Astrocyte (in vitro differentiated cells and primary cell): ENCODE data around the gene CFAP45. TPM values are rescaled to one million over a fixed set of nuclear protein-coding genes. Genes with fewer than 3 reads are reported as not detected.

Experiments used
- DNase-seq: peaks from one replicate; pipeline ENCODE4 v3.0.0-alpha.2; 2010; ENCODE audit warnings: low read depth
- FAIRE-seq: peaks from 2 replicates; lab custom pipeline; 2011; peaks lifted over from hg19 to GRCh38; lab: Jason Lieb, UNC
- H2AFZ ChIP-seq: 2 replicates; pipeline ENCODE4 v1.6.0; 2012; ENCODE audit warnings: low read depth, low read length, inconsistent platforms
- H3K27ac ChIP-seq: 2 replicates; pipeline ENCODE4 v1.5.1; 2011; ENCODE audit warnings: low read depth, low read length, inconsistent platforms
- H3K27me3 ChIP-seq: 2 replicates; pipeline ENCODE4 v1.6.0; 2011; ENCODE audit warnings: low read length, inconsistent platforms; ENCODE audit not compliant: insufficient read depth
- H3K36me3 ChIP-seq: 2 replicates; pipeline ENCODE4 v1.5.1; 2011; ENCODE audit warnings: low read length, inconsistent platforms; ENCODE audit not compliant: insufficient read depth
- H3K4me1 ChIP-seq: 2 replicates; pipeline ENCODE4 v1.5.1; 2011; ENCODE audit warnings: low read length, inconsistent platforms; ENCODE audit not compliant: insufficient read depth
- H3K4me2 ChIP-seq: 2 replicates; pipeline ENCODE4 v1.6.0; 2012; ENCODE audit warnings: low read length, inconsistent platforms
- H3K4me3 ChIP-seq: 2 replicates; pipeline ENCODE4 v1.5.1; 2011; ENCODE audit warnings: low read depth, mild to moderate bottlenecking, low read length, inconsistent platforms; ENCODE audit not compliant: insufficient read depth
- H3K79me2 ChIP-seq: 2 replicates; pipeline ENCODE4 v1.6.0; 2012; ENCODE audit warnings: mild to moderate bottlenecking, low read length, inconsistent platforms; ENCODE audit not compliant: insufficient read depth
- H3K9ac ChIP-seq: 2 replicates; pipeline ENCODE4 v1.6.0; 2012; ENCODE audit warnings: mild to moderate bottlenecking, low read length, inconsistent platforms
- H3K9me3 ChIP-seq: 2 replicates; pipeline ENCODE4 v1.5.1; 2012; ENCODE audit warnings: low read depth, mild to moderate bottlenecking, low read length, inconsistent platforms; ENCODE audit not compliant: insufficient read depth
- H4K20me1 ChIP-seq: 2 replicates; pipeline ENCODE4 v1.6.0; 2012; ENCODE audit warnings: low read length, inconsistent platforms; ENCODE audit not compliant: insufficient read depth
- H3K27ac Mint-ChIP-seq: one replicate; pipeline ENCODE4 v1.8.0; 2021; ENCODE audit warnings: mild to moderate bottlenecking, mixed read lengths; ENCODE audit not compliant: unreplicated experiment
- H3K27me3 Mint-ChIP-seq: one replicate; pipeline ENCODE4 v1.8.0; 2021; ENCODE audit warnings: low read depth, mixed read lengths; ENCODE audit not compliant: unreplicated experiment
- H3K36me3 Mint-ChIP-seq: one replicate; pipeline ENCODE4 v1.8.0; 2021; ENCODE audit warnings: low read depth, mixed read lengths; ENCODE audit not compliant: unreplicated experiment
- H3K4me1 Mint-ChIP-seq: one replicate; pipeline ENCODE4 v1.8.0; 2021; ENCODE audit warnings: low read depth, mixed read lengths; ENCODE audit not compliant: unreplicated experiment
- H3K4me3 Mint-ChIP-seq: one replicate; pipeline ENCODE4 v1.8.0; 2021; ENCODE audit warnings: mild to moderate bottlenecking, moderate library complexity, mixed read lengths; ENCODE audit not compliant: unreplicated experiment
- H3K9me3 Mint-ChIP-seq: one replicate; pipeline ENCODE4 v1.8.0; 2021; ENCODE audit warnings: mild to moderate bottlenecking, mixed read lengths; ENCODE audit not compliant: unreplicated experiment
- CTCF ChIP-seq: IDR thresholded peaks from 2 replicates; pipeline ENCODE4 v1.5.1; 2011; ENCODE audit warnings: low read depth, mild to moderate bottlenecking, inconsistent platforms, low read length, moderate library complexity; ENCODE audit not compliant: insufficient read depth
- EZH2 ChIP-seq: IDR thresholded peaks from 2 replicates; pipeline ENCODE4 v1.6.1; 2012; ENCODE audit warnings: mild to moderate bottlenecking, low read length, inconsistent platforms; ENCODE audit not compliant: insufficient read depth
- total RNA-seq: library from RNA; stranded (reverse); gene quantifications from 2 replicates; pipeline ENCODE4 v1.2.1, GENCODE V29; 2021

The CFAP45 gene
- total RNA-seq, 1 donor from 2014 or later: 3.2 TPM

GRCh38 chr1:159869173-159869572 is 30.8 kb downstream of the CFAP45 start:
- Histone ChIP-seq H4K20me1 (no peaks in the 10 kb centered on the region), H3K9me3 (no peaks in the 10 kb centered on the region), H3K9ac (peak overlapping the region; percentile 4), H3K27ac (no peak overlapping the region), H3K4me2 (peak overlapping the region; percentile 63), H3K79me2 (no peaks in the 10 kb centered on the region), H3K36me3 (no peaks in the 10 kb centered on the region), H2AFZ (no peak overlapping the region), H3K27me3 (no peaks in the 10 kb centered on the region), H3K4me1 (peaks cover 14% of the 10 kb centered on the region), H3K4me3 (no peak overlapping the region)
- peak; percentile 76 for DNase-seq
- no peak for FAIRE-seq
- TF ChIP-seq CTCF: no peak
- TF ChIP-seq EZH2: no peak
- peaks cover 5% of the 10 kb centered on the region for H3K27me3 Mint-ChIP-seq
- peak overlapping the region; percentile 54 for H3K4me3 Mint-ChIP-seq
- H3K9me3 Mint-ChIP-seq: peaks cover 2% of the 10 kb centered on the region
- peaks cover 49% of the 10 kb centered on the region for H3K4me1 Mint-ChIP-seq
- peak overlapping the region; percentile 77 for H3K27ac Mint-ChIP-seq
- peaks cover 14% of the 10 kb centered on the region for H3K36me3 Mint-ChIP-seq

GRCh38 chr1:159868766-159869165 is 31.2 kb downstream of the CFAP45 start:
- Histone ChIP-seq H3K36me3 (no peaks in the 10 kb centered on the region), H3K79me2 (no peaks in the 10 kb centered on the region), H3K27me3 (no peaks in the 10 kb centered on the region), H3K4me1 (peaks cover 14% of the 10 kb centered on the region), H3K9me3 (no peaks in the 10 kb centered on the region), H2AFZ (no peak overlapping the region), H4K20me1 (no peaks in the 10 kb centered on the region), H3K27ac (no peak overlapping the region), H3K9ac (peak overlapping the region; percentile 4), H3K4me3 (no peak overlapping the region), H3K4me2 (peak overlapping the region; percentile 63)
- peak overlapping the region; percentile 77 for H3K27ac Mint-ChIP-seq
- DNase-seq (no peak), FAIRE-seq (no peak)
- TF ChIP-seq EZH2 (no peak), CTCF (no peak)
- H3K4me3 Mint-ChIP-seq: peak overlapping the region; percentile 54
- H3K9me3 Mint-ChIP-seq: peaks cover 2% of the 10 kb centered on the region
- H3K36me3 Mint-ChIP-seq: peaks cover 14% of the 10 kb centered on the region
- peaks cover 48% of the 10 kb centered on the region for H3K4me1 Mint-ChIP-seq
- H3K27me3 Mint-ChIP-seq: peaks cover 7% of the 10 kb centered on the region

GRCh38 chr1:159867664-159868026 is 32.3 kb downstream of the CFAP45 start:
- Mint-ChIP-seq H3K4me3 (no peak overlapping the region), H3K36me3 (peaks cover 11% of the 10 kb centered on the region), H3K27me3 (peaks cover 16% of the 10 kb centered on the region), H3K27ac (no peak overlapping the region), H3K4me1 (peaks cover 42% of the 10 kb centered on the region), H3K9me3 (peaks cover 2% of the 10 kb centered on the region)
- no peaks in the 10 kb centered on the region for H3K9me3 ChIP-seq
- H4K20me1 ChIP-seq: no peaks in the 10 kb centered on the region
- TF ChIP-seq CTCF: no peak
- TF ChIP-seq EZH2: no peak
- no peaks in the 10 kb centered on the region for H3K79me2 ChIP-seq
- DNase-seq: no peak
- no peak overlapping the region for H3K9ac ChIP-seq
- H3K4me3 ChIP-seq: no peak overlapping the region
- H3K27ac ChIP-seq: no peak overlapping the region
- H2AFZ ChIP-seq: no peak overlapping the region
- H3K4me2 ChIP-seq: no peak overlapping the region
- FAIRE-seq: no peak
- peaks cover 14% of the 10 kb centered on the region for H3K4me1 ChIP-seq
- H3K36me3 ChIP-seq: no peaks in the 10 kb centered on the region
- no peaks in the 10 kb centered on the region for H3K27me3 ChIP-seq
